Measurements from ENCODE around the gene ARHGEF40.

The ARHGEF40 gene

DNA sequence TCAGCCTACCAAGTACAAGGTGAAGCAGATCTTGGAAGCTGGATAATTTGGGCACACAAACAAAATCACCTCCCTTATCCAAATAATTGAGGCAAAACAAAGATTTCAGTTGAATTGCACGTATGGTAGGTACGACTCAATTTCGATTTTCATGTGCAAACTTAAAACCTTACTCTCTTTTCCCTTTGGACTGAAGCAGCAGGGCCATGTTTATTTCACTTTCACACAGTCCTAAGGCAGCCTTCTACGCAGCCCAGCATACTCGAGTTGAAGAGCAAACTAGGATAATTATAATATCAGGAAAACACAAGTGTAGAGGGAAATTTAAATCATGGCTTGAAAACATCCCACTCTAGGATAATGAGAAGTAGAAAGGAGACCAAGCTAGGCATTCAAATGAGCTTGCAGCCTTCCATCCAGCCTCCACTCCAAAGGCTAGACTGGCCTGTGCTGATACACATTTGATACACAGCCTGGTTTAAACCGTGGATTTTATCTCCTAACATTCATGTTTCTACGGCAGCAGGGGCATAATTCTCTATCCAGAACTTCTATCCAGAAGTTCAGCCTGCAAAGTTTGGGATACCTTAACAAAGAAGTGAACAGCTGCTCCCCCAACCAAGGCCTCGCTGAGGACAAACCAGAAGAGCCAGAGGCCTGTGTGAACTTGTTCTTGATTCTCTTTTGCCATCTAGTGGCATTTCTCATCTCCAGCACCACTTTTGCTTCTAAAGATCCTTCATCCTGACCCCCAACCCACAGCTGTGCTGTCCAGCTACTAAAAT, 30.3 kb upstream of the ARHGEF40 start:
- DNase-seq (ENCODE audit: low read depth), result peak; percentile 74

DNA sequence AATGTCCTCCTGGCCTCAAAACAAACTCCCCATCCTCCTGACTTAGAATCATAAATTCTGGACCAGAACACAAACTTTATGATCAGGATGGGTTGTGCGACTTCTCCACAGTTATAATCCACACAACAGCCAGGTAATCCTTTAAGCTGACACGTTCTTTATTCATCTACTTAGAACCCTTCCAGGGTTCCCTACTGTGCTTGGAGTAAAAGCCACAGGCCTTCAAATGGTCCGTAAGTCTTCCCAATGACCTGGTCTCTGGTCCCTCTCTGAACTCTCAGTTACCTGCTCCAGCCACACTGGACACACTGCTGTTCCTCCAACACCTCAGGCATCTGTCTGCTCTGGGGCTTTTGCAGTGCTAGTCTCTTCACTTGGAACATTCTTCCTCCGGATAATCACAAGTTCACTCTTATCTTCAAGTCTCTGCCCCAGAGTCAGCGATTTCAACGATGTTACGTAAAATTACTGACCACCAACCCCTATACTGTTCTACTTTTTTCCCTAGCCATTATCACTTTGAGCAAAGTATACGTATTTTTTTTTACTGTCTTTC, 29.7 kb upstream of the ARHGEF40 start:
- DNase-seq (ENCODE audit: low read depth), result peak; percentile 35

DNA sequence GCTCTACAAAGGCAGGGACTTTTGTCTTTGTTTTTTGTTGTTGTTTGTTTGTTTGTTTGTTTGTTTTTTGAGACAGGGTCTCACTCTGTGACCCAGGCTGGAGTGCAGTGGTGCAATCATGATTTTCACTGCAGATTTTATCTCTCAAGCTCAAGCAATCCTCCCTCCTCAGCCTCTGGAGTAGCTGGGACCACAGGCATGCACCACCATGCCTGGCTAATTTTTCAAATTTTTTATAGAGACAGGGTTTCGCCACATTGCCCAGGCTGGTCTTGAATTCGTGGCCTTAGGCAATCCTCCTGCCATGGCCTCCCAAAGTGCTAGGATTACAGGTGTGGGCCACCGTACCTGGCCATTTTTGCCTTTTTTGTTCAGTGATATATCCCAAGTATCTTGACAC, 29.2 kb upstream of the ARHGEF40 start:
- peak; percentile 71 for DNase-seq (ENCODE audit: low read depth)

DNA sequence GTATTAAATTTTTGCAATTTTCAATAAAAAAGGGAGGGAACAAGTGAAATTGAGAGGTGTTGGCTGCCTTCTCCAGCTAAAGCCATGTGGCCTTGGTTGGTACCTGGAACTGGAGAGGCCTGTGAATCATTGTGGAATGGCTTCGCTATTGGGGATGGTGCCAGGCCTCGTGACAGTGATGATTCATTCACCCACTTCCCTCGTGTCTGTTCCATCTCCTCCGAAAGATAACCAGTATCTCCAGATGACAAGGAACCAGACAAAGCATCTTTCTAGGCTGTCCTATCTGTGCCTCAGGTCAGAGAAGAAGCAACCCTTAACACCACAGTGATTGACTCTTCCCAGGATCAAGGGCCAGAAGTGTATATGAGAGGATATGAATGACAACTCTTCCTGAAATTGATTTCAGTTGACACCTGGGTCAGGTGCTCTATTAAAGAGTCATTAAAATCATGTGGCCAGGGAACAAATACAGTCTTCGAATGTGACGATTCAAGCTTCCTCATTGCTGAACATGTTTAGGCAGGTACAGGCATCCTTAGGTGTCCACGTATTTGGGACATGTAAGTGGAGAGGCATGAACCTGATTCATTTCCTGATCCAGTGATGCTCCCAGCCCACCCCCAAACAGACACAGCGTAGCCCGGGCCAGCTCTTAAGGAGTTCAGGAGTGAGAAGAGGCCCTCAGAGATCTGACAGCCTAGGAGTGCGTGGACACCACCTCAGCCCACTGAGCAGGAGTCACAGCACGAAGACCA, 28.2 kb upstream of the ARHGEF40 start, which contains the start of gene RNASE7:
TSS of gene RNASE7 (plus strand) at position 687 of the 758 bp plus-strand sequence. CDS start 631 bp downstream, outside the sequence.
- peak; percentile 85 for DNase-seq (ENCODE audit: low read depth)

DNA sequence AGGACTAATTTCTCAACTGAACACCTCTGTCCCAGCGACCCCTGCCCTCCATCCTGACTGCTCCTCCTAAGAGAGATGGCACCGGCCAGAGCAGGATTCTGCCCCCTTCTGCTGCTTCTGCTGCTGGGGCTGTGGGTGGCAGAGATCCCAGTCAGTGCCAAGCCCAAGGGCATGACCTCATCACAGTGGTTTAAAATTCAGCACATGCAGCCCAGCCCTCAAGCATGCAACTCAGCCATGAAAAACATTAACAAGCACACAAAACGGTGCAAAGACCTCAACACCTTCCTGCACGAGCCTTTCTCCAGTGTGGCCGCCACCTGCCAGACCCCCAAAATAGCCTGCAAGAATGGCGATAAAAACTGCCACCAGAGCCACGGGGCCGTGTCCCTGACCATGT, 27.2 kb upstream of the ARHGEF40 start:
- no peak for DNase-seq (ENCODE audit: low read depth)

DNA sequence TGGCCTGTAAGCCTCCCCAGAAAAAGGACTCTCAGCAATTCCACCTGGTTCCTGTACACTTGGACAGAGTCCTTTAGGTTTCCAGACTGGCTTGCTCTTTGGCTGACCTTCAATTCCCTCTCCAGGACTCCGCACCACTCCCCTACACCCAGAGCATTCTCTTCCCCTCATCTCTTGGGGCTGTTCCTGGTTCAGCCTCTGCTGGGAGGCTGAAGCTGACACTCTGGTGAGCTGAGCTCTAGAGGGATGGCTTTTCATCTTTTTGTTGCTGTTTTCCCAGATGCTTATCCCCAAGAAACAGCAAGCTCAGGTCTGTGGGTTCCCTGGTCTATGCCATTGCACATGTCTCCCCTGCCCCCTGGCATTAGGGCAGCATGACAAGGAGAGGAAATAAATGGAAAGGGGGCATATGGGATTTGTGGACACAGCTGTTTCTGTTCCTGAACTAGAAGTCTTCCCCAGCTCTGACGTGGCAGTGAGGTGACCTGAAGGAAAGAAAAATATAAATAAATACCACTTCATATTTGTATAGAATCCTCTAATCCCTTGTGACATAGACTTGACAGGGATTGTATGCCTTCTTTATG, 26.6 kb upstream of the ARHGEF40 start:
- no peak for DNase-seq (ENCODE audit: low read depth)

DNA sequence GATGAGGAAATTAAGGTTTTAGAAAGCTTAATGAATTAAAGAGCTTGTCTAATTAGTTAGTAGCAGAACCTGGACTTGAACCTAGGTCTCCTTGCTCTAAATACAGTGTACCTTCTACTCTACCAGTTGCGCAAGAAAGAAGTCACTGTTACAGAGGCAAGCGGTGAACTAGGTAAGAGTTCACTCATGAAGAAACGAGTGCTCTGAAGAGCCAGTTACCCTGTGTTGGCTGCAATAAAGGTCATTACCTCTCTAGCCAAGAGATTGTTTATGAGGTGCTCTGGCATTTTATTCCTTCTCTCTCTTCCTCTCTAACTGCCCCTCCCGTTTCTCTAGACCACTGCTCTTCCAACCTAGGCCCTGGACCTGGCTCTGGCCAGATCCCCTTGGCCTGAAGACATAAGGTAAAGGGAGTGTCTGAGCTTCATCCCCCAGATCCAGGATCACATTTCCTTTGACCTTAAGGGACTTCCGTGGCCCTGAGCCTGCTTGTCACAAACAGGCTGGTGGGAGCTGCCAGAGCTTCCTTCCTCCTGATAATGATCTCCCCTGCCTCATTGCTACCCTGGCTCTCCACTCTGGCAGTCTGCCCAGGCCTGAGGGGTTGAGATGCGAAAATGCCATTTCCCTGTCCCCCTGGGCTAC, 26.0 kb upstream of the ARHGEF40 start:
- no peak for DNase-seq (ENCODE audit: low read depth)

DNA sequence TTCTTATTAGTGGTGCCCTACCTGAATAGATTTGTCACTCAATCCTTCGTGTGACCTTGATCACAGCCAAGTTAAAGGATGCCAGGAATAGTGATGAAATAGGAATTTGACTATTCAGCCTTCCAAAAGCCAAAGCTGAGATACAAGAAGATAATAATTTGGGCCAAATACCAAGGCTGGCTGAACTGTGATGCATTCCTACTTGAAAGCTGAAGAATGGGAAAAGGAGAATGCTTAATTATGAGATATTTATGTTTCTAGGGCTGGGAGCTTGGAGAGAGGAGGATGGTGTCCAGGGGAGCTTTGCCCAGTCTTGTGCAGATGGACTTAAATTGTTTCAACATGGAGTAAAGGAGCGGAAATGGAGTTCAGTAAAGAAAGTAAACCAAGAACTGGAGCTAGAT, 22.7 kb upstream of the ARHGEF40 start:
- no peak for DNase-seq (ENCODE audit: low read depth)

DNA sequence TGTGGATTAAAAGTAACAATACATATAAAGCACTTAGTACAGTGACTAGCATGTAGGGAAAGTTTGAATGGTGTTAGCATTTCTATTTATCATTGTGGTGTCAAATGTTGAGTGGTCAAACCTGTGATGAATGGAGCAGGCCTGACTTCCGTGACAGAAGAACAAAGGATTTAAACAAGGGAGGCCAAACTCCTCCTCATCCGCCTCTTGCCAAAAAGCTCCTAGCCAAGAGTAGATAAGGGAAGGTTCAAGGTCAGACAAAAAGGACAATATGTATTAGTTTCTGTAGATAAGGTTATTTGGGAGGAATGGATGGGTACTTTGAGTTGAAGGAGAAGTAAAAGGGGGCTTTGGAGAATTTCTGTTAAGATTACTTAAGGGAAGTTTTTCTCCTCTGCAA, 21.5 kb upstream of the ARHGEF40 start:
- no peak for DNase-seq (ENCODE audit: low read depth)

DNA sequence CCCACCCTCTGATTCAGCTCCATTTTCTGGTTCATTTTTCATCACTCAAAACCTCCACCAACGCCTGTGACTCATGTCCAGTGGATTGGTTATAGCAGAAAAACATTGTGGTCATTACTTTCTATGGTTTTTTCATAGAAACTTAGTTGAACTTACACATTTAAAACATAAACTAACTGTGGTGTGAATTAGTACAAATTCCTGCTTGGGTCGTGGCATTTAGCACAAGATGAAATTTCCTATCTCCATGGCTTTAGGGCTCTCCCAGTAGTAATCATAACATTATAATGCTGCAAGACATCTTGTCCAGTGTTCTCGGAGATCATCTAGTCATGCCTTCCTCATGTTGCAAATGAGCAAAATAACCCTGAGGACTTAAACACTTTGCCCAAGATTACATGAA, 20.8 kb upstream of the ARHGEF40 start:
- DNase-seq (ENCODE audit: low read depth), result peak; percentile 73

DNA sequence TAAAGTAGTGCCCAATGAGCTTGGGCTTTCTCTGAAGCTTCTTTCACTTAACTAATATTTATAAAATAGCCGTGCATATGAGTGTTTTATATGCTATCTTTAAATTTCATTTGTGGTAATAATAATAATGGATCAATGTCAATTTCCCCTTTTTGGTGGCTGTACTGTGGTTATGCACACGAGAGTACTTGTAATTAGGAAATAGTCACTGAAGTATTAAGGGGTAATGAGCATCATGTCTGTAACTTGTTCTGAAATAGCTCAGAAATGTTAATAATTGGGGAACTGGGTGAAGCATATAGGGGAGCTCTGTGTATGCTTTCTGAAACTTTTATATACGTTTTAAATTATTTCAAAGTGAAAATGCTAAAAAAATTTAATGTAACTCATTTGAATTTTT, 19.5 kb upstream of the ARHGEF40 start:
- no peak for DNase-seq (ENCODE audit: low read depth)

DNA sequence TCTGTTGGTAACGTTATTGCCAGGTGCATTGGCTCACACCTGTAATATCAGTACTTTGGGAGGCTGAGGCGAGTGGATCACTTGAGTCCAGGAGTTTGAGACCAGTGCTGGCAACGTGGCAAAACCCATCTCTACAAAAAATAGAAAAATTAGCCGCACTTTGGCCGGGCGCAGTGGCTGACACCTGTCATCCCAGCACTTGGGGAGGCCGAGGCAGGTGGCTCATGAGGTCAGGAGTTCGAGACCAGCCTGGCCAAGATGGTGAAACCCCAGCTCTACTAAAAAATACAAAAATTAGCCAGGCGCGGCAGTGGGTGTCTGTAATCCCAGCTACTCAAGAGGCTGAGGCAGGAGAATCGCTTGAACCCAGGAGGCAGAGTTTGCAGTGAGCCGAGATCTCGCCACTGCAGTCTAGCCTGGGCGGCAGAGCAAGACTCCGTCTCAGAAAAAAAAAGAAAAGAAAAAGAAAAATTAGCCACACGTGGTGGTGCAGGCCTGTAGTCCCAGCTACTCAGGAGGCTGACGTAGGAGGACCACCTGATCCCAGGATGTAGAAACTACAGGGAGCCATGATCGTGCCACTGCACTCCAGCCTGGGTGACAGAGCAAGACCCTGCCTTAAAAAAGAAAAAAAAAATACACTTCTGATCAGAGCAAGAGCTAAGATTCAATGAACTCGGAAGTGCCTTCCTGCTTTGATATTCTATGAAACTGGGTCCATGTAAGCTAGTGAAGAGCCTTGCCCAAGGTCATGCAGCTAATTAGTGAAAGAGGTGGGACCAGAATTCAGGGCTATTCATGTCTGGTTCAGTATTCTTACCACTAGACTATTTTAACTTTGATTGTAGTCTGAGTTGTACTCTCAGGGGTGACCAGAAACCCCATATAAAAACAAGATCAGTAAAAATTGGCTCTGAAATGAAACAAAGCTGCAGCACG, 16.7 kb upstream of the ARHGEF40 start:
- DNase-seq (ENCODE audit: low read depth), result no peak

DNA sequence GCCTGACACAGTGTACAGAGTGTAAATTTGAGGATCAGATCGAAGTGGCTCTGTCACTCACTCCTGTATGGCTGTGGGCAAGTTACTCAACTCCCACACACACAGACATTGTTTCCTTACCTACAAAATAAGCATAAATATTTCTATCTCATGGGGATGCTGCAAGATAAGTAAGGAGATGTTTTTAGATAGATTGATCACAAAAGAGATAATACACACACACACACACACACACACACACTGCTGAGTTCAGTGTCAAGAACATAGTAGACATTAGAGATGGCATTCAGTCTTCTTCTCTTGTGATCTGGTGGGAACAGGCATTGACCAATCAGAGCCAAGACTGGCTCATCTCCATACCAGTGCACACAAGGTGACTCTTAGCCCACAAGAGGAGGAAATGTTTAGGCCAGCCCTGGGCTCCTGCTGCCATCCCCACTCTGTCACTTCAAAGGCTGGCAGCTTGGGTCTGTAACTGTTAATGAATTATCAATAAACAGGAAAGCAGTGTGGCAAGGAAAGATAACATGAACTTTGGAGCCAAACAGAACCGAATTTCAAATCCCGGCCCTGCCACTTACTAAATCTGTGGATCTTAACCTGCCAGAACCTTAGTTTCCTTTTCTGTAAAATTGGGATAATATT, 15.9 kb upstream of the ARHGEF40 start:
- DNase-seq (ENCODE audit: low read depth), result no peak

DNA sequence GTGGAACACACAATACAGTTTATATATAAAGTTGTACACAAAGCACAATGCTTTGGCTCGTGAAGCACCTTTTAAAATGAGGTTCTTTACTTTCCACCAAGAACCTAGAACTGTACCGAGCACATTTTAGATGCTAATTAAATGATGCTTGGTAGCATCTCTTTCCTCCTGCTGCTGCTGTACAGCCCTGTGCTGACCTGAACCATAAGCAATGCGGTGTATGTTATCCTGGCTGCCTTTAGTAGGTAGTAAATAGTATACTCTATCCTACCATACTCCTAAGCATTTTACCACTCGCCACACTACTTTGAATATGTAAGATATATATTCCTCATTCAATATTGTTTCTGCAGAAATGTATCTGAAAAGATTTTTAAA, 15.3 kb upstream of the ARHGEF40 start:
- no peak for DNase-seq (ENCODE audit: low read depth)

DNA sequence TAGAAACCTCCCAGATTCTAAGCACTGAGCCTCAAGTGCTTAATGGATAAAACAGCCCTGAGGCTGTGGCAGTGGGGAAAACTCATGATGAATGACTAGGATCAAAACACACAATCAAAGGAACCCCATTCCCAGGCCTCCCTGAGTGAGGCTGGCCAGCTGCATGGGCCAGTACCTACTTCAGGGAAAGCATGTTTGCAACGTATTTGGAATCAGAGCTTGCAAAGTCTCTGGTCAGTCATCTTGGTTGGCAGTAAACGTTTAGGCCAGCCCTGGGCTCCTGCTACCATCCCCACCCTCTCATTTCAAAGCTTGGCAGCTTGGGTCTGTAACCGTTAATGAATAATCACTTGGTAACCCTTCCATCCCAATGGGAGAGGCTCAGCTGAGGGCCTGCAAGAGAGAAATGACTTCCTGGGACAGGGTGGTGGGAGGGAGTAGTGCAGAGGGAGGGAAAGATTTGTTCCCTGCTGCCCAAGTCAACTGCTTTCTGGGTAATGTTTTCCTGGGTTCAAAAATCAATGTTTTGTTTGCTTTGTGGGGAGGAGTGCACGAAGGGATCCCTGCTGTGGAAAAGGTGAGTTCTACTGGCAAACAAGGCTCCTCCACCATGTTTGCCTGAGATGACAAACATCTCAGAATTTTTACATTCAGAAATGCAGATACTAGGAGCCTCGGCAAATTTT, 14.5 kb upstream of the ARHGEF40 start:
- no peak for DNase-seq (ENCODE audit: low read depth)

DNA sequence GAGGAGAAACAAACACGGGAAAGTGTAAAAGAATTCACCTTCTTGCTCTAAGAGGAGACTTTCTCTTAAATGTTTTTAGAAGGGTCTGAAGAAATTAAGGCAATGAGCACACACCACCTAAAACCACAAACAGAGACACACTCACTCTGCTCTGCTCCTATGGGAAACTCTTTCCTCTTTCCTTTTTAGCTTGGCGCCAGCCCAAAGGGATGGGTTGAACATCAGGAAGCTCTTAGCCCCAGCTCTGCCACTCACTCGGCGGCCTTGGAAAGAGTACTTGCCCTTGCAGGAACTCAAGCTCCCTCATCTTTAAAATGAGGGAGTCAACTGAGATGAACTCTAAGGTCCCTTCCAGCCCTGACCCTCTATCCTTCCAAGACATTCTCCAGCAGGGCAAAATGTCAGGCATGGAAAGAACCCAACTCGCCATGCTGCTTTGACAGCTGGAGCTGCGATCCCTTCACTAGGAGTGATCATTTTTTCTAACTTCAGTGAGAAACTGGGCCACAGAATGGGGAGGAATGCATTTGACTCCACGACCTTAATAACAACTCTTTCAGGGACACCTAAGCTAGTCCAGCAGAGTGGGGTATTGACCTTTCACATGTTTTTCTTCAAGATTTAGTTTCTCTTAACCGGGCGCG, 13.5 kb upstream of the ARHGEF40 start:
- DNase-seq (ENCODE audit: low read depth), result no peak

DNA sequence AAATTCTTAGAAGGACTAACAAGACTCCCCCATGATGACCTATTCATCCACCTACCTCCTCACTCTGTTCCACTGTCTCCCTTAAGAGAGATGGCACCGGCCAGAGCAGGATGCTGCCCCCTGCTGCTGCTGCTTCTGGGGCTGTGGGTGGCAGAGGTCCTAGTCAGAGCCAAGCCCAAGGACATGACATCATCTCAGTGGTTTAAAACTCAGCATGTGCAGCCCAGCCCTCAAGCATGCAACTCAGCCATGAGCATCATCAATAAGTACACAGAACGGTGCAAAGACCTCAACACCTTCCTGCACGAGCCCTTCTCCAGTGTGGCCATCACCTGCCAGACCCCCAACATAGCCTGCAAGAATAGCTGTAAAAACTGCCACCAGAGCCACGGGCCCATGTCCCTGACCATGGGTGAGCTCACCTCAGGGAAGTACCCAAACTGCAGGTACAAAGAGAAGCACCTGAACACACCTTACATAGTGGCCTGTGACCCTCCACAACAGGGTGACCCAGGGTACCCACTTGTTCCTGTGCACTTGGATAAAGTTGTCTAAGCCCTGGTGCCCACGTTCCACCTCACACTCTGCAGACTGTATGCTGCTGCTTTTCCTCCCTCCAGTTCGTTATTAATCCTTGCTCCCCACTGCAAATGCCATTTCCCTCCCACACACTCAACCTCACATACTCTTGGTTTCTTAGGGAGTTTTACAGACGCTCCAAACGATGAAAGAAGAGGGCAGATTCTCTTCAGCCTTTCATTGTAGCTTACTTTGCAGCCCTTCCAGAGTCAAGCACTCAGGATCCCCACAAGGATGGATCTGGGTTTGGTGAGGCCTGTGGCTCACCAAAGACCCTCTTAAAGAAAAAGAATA, 12.1 kb upstream of the ARHGEF40 start, which contains the start of gene RNASE8:
TSS of gene RNASE8 (plus strand) at position 20 of the 873 bp plus-strand sequence. CDS start at position 91, 71 bp downstream.
- peak; percentile 58 for DNase-seq (ENCODE audit: low read depth)

DNA sequence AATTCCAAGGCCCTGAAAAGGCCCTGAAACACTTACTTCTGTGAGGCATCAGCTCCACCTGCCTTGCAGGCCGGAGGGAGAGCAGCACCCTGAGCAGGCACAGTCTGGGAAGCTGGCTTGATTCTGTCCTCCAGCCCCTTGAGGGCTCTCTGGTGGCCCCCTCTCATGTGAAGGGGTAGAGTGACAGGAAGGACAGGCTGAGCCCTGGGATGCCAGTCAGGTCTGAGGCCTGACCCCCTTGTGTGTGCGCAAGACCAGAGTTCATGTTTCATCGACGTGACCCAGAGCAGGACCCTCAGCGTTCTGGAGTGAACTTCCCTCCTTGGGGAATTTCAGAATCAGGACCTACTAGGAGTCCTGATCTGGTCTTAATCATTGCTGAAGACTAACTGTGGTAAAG, 11.2 kb upstream of the ARHGEF40 start:
- no peak for DNase-seq (ENCODE audit: low read depth)

Data from amniotic epithelial cell (primary cell).